Left cardiac atrium (tissue), 4 donors: ENCODE data around the gene PLXDC2. TPM values are rescaled to one million over a fixed set of nuclear protein-coding genes. Genes with fewer than 3 reads are reported as not detected.

Experiments
- ATAC-seq, 2 donors: fragments of 200-7000 bp; cut with Tn5 transposase; one replicate each; pipeline ENCODE4 v1.9.1; 2020; ENCODE audit warnings: mild to moderate bottlenecking in 2 of 2, moderate library complexity in 2 of 2
- DNase-seq: peaks from one replicate; pipeline ENCODE4 v3.0.0-alpha.2; 2020
- intact Hi-C, 2 donors: fragments of 100-400 bp; cut with DNase I; formaldehyde crosslinking; loops; one replicate each; pipeline versions ENCODE4 v1.14.1 to v1.15.1; 2022 to 2023
- total RNA-seq, 2 donors: library from RNA; stranded (reverse); fragmentation: NEBNext Ultra II Directional; extraction: Animal tissue kit (Norgen Biotek cat#: 25700); gene quantifications; one replicate each; pipeline ENCODE4 v1.2.1, GENCODE V29; 2021
- donor health status: DM: no; HTN: yes; CAD: no.
- donor health status: DM: no; HTN: yes; CAD: no; lungs with severe emphysema.
- donor health status: DM: yes; HTN: yes; CAD: no.
- donor health status: Dilated cardiomyopathy.

Gene PLXDC2
- total RNA-seq, 2 donors from 2014 or later = 19.8 to 25.3 TPM

DNA sequence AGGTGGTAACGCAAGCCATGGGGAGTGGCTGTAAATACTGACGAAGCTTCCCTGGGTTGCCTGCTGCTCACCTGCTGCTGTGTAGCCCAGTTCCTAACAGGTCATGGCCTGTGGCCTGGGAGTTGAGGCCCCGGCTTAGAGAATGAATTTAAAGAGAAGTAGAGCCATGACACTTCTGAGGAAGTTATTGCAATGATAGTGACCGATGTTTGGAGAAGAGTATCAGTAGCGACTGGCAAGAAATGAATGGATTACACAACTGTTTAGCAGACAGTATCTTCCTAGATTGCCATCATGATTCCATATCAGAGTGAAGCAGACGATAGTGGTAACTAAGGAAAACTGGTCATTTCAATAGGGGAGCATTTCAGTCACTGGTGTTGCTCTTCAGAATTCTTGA lies 249.6 kb downstream of the PLXDC2 start:
- ATAC-seq (no peak), DNase-seq (no peak)
- intact Hi-C loops = no loop called here

DNA sequence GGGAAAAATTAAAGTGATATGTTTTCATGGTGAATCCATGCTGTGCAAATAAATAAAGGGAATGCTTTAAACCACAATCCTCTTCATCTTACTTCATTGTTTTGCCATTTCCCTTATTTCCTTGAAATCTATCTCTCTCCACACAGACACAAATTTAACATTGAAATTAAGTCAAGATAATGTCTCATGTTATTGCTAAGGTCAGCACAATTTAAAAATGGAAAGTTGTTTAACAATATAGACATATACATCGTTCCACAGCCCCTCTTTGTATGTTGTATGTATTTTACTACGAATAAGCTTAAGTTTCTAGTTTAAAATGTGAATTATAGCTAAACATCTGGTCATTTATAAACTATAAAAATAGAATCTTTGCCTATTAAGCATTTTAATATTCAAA lies 256.9 kb downstream of the PLXDC2 start:
- ATAC-seq (no peak), DNase-seq (no peak)
- intact Hi-C loops = loop anchor here in 1 of 2 donors (5.0 kb wide), 1 partner anchor 104 kb away; no protein-coding TSS in a partner anchor

DNA sequence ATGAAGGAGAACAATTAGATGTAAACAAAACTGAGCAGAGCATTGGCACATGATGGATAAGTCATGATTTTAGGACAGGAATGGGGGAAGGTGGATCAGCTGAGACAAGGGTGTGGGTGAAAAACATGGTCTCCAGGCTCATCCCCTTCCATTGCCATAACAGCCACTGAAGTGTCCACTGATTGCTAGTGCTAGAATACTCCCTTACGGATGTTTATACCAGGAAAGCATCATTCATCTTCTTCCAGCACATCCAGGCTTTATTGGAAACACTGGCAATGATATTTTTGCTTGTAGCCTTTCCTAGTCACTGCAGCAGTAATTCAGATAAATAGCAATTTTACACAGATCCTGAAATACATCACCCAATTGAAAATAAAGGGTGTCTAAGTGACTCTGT lies 259.5 kb downstream of the PLXDC2 start:
- ATAC-seq (no peak), DNase-seq (no peak)
- intact Hi-C loops = no loop called here

DNA sequence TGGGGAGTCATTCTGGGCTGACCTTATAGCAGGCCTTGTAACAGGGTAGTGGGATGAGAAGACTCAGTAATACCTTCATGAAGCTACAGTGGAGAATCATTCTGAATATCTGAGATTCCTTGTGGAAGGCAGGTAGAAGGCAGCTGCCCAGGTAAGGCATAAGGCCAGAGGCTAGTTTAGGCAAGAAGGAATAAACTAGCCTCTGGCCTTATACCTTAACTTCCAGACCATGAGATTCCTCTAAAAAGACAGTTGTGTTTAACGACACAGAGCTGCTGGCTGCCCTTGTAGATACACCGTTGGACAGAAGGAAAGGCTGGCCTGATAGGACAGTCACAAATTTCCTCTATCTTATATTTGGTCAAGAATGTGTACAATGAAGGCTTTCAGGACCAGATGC lies 268.2 kb downstream of the PLXDC2 start:
- intact Hi-C loops = no loop called here

DNA sequence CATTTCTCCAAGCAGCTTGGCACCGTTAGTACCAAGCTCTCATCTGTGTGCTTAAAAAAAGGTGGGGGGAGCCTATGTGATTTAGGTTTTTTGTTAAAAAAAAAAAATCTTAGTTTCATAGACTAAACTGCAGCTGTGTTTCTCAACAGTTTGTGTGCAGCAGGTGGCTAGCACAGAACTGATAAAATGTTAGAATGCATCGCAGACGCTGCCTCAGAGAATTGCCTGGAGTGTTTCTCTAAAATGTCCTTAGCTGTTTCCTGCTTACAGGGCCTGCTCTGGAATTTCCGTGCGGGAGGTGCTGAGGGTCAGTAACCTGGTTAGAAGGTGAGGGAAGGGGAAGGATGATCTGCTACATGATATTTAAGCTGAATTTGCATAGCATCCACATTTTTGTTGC lies 268.9 kb downstream of the PLXDC2 start:
- intact Hi-C loops = no loop called here
- ATAC-seq (peak in 1 of 2 donors; percentile 25), DNase-seq (no peak)

More for the DNA sequence above, 268.2 kb downstream of the PLXDC2 start:
- ATAC-seq (peak in 1 of 2 donors; percentile 14), DNase-seq (no peak)

DNA sequence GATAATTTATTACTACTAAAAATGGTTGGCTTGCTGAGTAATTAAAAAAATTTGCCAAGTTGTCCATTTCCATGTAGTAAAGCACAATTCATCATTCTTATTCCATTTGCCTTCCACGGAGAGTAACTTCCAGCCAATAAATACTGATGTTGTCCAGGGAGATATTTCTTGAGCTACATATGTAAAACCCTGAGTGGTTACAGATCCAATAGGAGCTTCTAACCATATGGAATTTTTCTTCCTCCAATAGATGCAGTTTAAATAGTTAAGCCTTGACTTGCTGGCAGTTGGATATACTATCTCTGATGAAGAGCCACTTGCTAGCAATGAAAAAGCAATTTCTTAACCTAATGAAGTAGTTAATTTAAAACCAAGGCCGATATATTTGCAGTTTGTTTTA lies 271.1 kb downstream of the PLXDC2 start:
- intact Hi-C loops = no loop called here
- no peak for ATAC-seq

DNA sequence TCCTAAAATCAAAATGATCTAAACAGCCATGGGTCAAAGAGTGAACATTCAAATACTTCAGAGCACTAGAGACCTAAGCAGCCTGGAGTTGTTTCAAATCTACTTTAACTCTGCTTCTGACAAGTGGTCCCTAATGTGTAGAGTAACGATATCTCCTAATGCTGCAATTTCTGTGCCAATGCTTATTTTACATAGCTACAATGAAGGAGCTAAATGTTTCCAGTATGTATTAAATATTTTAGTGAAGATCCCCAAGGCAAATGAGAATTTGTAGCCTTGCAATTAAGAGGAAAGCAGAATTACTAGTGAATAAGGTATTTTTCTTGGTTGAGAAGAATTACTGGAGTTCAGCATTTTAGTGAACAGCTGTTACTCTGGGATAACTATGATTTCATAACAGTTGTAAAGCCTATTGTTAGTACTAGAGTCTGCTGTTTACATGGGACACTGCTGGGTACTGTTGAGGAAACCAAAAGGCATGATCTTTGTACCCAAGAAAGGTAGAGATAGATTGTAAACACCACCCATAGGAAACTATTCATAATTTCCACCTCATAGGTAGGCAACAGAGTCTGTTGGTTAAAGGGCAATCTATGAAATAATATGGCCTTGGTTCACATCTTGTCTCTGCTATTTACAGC lies 271.9 kb downstream of the PLXDC2 start:
- DNase-seq = no peak
- ATAC-seq = no peak
- intact Hi-C loops = no loop called here

More for the DNA sequence above, 271.1 kb downstream of the PLXDC2 start:
- DNase-seq = no peak

DNA sequence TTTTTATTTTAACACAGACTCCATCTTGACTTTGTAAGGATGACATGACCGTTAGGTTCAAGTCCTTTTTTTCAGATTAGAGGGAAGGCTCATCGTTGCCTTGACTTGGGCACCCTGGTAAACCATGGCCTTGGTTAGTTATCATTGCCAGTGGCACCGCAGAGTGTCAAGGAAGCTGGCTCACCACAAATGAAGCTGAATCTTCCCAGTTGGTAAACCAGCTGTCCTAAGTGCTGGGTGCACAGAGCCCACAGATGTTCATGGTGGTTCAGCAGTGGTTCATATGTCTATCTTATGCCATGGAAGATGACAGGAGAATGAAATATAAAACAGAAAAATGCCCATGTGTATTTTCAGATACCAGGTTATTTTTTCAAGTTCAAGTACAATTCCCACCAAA lies 273.6 kb downstream of the PLXDC2 start:
- intact Hi-C loops = no loop called here
- DNase-seq (no peak), ATAC-seq (no peak)

DNA sequence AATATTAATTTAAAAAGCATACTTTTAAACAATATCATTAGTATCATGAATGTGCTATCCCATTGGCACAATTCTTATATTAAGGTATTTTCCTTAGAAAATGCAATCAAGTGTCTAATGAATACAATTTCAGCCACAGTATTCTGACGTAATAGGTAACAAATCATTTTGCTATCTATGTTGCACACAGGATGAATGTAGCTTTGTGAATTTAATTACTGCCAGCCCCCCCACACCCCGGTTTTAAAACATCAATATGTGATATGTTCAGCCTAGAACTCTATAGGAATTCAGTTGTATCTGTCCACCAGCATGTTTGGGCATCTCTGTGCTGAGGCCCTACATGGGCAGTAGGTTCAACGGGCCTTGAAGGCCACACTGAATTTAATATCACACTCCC lies 274.6 kb downstream of the PLXDC2 start:
- intact Hi-C loops = no loop called here
- DNase-seq = no peak
- ATAC-seq = no peak

DNA sequence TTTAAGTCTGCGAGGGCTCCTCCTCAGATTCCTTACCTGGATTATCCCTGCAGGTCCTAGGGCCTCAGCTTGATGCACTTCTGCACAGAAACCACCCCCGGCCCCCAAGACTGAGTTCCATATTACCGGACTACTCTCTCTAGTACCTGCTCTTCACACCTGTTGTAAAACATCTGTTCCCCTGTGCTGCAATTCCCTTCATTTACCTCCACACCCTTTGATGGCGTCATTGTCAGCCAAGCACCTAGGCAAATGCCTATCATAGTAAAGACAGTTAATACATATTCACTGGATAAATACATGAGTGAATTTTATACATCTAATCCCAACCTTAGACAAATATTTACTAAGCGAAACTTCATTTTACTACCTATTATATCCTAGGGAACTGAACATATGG lies 275.5 kb downstream of the PLXDC2 start:
- intact Hi-C loops = no loop called here
- no peak for ATAC-seq
- no peak for DNase-seq

DNA sequence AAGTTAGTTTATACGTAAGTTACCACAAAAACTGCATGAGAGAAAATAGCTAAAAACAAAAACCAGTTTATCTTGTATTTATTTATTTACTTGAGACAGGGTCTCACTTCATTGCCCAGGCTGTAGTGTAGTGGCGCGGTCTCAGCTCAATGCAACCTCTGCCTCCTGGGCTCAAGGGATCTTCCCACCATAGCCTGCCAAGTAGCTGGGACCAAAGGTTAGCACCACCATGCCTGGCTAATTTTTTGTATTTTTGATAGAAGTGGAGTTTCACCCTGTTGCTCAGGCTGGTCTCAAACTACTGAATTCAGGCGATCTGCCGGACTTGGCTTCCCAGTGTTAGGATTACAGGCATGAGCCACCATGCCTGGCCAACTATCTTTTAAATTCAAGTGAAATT lies 277.4 kb downstream of the PLXDC2 start:
- intact Hi-C loops = no loop called here
- no peak for ATAC-seq

DNA sequence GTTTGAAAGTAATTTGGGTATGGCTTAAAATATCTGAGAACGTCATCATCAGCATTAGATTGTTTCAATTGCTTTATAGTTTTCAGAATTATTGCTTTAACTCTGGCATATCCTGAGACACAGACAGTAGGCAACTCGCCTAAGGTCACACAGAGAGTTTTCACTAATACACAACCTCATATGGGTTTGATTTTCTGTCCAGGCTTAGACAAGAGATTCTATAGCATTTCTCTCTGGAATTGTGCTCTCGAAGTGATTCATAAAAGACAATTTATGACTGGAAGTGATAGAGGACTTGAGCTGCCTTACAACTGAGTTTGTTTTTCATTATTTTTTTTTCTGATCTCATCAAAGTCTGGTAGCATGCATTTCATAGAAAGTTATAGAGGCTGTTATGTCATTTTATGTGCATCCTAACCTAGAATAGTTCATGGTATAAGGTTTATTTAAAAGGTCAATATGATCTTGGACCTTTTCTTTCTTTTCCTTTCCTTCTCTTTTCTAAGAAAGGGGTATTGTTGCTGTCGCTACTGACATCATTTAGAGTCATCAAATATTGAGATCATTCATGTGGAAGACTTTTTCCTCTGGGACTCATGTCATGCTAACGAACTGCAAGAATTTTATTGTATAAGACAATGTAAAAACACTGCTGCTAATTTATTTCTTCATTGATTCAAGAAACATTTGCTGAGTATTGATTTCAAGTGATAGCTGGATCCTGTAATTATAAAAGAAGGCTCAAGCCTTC lies 278.2 kb downstream of the PLXDC2 start:
- DNase-seq (no peak), ATAC-seq (no peak)
- intact Hi-C loops = no loop called here

More for the DNA sequence above, 277.4 kb downstream of the PLXDC2 start:
- DNase-seq = no peak

DNA sequence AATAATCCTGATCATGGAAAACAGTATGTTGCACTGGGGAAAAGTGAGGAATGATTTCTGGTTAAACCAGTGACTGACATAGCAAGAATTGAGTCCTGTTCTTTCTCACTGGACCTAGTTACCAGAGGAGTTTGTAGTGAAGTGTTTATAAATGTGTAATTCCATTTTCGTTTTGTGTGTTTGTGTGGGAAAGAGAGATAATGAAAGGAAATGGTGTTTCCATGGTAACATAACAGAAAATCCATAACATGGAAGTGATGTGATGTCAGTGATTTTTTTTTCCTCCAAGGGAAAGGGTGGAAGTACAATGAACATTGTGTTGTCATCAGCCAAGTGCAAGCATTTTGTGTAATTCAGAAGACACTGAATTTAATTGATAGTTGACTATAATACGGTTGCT lies 283.9 kb downstream of the PLXDC2 start:
- intact Hi-C loops = no loop called here
- ATAC-seq (peak; percentile 55 to 77), DNase-seq (no peak)

DNA sequence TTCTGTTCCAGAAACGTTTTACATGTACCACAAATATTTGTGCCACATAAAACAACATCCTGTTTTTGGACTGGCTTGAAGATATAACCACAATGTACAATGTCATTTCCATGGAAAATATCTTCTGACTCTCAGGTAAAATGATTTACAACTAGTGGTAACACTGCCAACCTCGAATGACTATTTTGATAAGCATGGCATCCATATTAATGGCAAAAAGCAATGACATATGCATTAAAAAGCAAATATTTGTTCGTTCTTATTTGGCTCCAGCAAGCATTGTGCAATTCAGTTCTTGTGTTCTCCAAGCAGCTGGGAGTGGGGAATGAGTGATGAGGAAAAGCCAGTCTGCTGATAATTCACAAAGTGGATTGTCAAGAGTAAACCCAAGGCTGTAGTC lies 289.0 kb downstream of the PLXDC2 start:
- intact Hi-C loops = no loop called here
- no peak for DNase-seq
- ATAC-seq = no peak

DNA sequence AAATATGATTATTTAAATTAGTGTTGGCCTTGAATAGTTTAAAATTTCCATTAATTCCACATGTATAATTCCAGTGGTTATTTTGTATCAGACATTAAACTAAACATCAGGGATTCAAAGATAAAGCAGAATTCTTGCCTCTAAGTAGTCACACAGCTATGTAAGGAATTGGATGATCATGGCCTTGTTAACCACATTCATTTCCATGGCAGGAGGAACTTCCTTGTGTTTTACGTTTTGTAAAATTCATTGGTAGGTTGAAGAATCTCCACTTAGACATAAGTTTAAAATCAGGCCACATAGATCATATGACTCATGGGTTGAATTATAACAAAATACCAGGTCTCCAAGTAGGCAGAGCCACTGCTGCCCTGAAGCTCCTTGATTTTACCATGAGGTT lies 289.7 kb downstream of the PLXDC2 start:
- intact Hi-C loops = no loop called here
- ATAC-seq (no peak), DNase-seq (no peak)

DNA sequence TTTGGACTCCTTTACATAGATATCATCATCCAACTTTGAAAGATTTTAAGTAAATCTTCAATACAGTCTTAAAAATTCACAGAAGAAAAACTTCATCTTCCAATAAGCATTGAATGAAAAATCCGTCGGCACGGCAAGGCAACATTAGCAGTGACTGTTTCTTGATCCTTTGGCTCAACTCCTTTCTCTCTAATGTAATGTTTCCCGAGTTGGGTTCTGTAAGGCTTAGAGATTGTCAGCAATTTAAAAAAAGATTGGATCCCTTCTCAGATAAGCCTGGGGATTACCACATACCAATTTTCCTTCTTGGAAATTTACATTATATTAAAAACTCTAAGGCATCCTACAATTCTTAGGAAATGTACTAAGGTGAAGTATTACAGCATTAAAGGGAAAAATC lies 291.8 kb downstream of the PLXDC2 start:
- DNase-seq (no peak), ATAC-seq (no peak)
- intact Hi-C loops = no loop called here

DNA sequence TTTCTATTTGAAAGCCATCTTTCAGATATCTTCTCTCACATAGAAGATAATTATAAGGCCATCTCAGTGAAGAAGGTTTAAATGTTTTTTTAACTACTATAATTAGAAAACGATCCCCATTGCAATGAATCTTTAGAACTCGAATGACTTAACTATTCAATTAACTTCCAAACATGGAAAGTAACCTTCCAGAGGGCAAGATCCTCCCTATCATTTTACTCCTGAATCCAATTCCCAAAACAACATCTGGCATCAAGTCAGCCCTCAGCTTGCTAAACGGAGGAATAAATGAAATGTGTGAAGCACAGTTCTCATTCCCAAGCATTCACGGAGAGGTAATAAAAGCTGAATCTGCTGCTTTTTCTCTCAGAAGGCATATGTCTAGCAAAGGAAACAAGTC lies 293.4 kb downstream of the PLXDC2 start:
- ATAC-seq = no peak
- intact Hi-C loops = no loop called here
- DNase-seq = no peak

DNA sequence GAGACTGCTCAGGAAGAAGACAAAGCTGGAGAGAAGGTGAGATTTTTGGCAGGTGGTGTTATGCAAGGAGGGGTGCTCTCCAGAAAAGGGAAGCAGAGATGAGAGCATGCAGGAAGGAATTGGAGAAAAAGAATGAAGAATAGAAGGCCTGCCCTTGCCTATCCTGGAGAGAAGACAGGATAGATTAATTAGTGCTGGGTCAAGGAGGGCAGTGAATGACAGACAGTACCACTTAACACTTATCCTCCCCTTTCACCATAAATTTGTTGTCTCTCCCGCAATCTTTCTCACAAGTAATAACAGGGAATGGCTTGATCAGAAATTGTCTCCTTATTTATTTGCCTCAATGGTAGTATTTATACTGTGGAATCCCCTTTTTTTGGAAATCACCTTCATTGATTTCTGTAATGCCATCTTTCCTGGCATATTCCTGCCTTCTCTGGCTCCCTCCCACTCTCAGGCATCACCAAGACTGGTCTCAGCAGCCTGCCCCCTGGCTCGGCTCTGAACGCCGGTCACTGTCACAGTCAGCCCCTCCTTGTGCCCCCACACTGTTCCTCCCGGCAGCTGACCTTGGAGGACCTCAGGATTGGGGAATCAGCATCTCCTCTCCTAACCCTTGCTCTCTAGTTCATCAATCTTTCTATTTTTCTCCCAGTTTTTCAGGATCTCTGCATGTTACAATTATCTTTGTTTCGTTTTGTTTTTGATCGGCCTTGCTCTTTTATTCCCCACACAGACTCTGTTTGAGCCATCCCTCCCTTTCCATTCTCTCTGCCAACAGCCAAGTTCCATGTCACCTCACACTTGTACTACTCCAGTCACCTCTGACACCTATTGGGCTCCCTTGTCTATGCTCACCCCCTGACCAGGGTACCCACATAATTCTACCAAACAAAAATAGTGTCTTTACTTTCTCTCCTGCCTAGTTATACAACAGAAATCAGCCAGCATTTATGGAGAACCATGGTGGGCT lies 294.2 kb downstream of the PLXDC2 start:
- intact Hi-C loops = no loop called here

DNA sequence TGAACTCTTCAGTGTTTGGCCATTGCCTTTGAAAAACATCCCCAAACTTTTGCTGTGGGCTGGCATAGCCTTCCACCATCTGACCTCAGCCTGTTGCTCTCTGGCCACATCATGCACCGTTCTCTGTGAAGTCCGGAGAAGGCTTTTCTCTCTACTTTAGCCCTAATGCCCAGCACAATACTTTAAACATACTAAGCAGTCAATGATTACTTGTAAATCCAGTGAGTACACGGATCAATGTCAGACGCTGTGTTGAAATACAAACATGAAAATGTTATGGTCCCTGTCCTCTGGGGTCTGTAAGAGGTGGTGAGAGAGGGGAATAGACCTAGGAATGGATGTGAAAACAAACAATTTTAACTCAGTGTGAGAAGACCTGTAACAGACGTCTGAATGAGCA lies 297.9 kb downstream of the PLXDC2 start:
- DNase-seq = no peak
- no peak for ATAC-seq
- intact Hi-C loops = no loop called here

More for the DNA sequence above, 294.2 kb downstream of the PLXDC2 start:
- DNase-seq (no peak), ATAC-seq (no peak)

DNA sequence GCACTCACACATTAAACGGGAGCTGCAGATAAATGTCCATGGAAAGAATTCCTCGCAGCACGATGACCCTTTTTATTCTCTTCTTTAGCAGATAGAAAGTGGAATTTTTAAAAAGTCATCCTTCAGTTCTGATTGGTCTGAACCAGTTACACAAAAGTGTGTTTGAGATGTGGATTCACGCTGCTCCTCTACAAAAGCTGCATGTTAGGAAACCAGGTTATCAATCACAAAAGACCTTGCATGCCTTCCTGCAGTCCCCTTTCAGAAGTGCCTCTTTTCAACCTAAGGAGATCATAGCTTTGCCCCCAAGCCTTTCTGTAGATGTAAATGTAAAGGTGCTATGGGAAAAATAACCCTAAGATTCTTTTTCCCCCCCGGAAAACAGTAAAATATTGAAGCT lies 299.7 kb downstream of the PLXDC2 start:
- DNase-seq (no peak), ATAC-seq (no peak)
- intact Hi-C loops = no loop called here
